Testis (tissue), 2 donors: ENCODE data around the gene KCNE3.

Source experiments
- CTCF ChIP-seq, 3 experiments: fragments of 450-650 bp in 2 of 3; fragments of 200-600 bp in 1 of 3; sonication (generic) in 1 of 3; IDR thresholded peaks; one replicate each; pipeline ENCODE4 v1.5.1; 2016 to 2019; ENCODE audit warnings: antibody characterized with exemption in 3 of 3, mild to moderate bottlenecking in 2 of 3, moderate library complexity in 1 of 3
- POLR2A ChIP-seq: fragments of 450-650 bp; IDR thresholded peaks from one replicate; pipeline ENCODE4 v1.6.1; 2017; ENCODE audit warnings: antibody characterized with exemption, mild to moderate bottlenecking, moderate library complexity

- TF ChIP-seq POLR2A (no peak), CTCF (IDR thresholded peaks at IDR 0.05) (no peak)
Measured at GRCh38 chr11:74494916-74495315, 27.6 kb upstream of the KCNE3 start.
